Panc1 (cell line): ENCODE measurements around the gene PDE1A.

ENCODE experiments used
- POLR2AphosphoS5 ChIP-seq: IDR thresholded peaks from 2 replicates; pipeline ENCODE4 v1.6.1; 2012; ENCODE audit warnings: mild to moderate bottlenecking, low read depth, low read length, moderate library complexity
- SIN3A ChIP-seq: IDR thresholded peaks from 2 replicates; pipeline ENCODE4 v1.6.1; 2012; ENCODE audit warnings: low read depth, mild to moderate bottlenecking, low read length, moderate library complexity, borderline replicate concordance; ENCODE audit not compliant: insufficient read depth
- TCF7L2 ChIP-seq: IDR thresholded peaks from 2 replicates; pipeline ENCODE4 v1.6.1; 2011; ENCODE audit warnings: mild to moderate bottlenecking, low read depth, low read length, inconsistent platforms
- TF ChIP-seq, protein P1 (sequence below): fragments of 450-650 bp; IDR thresholded peaks from 2 replicates; pipeline ENCODE4 v1.5.1; 2017; ENCODE audit warnings: mild to moderate bottlenecking
- TF ChIP-seq, protein P2 (sequence below), 2 experiments: IDR thresholded peaks; 2 replicates each; pipeline ENCODE4 v1.6.1; 2011 to 2012; ENCODE audit warnings: low read depth in 2 of 2, control low read depth in 1 of 2, low read length in 1 of 2, mild to moderate bottlenecking in 1 of 2, moderate library complexity in 1 of 2; ENCODE audit not compliant: insufficient read depth in 1 of 2

GRCh38 chr2:182226807-182227206, 200.0 kb downstream of the PDE1A start:
- TF ChIP-seq, protein P1, sequence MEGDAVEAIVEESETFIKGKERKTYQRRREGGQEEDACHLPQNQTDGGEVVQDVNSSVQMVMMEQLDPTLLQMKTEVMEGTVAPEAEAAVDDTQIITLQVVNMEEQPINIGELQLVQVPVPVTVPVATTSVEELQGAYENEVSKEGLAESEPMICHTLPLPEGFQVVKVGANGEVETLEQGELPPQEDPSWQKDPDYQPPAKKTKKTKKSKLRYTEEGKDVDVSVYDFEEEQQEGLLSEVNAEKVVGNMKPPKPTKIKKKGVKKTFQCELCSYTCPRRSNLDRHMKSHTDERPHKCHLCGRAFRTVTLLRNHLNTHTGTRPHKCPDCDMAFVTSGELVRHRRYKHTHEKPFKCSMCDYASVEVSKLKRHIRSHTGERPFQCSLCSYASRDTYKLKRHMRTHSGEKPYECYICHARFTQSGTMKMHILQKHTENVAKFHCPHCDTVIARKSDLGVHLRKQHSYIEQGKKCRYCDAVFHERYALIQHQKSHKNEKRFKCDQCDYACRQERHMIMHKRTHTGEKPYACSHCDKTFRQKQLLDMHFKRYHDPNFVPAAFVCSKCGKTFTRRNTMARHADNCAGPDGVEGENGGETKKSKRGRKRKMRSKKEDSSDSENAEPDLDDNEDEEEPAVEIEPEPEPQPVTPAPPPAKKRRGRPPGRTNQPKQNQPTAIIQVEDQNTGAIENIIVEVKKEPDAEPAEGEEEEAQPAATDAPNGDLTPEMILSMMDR: no peak
- TF ChIP-seq, protein P2, sequence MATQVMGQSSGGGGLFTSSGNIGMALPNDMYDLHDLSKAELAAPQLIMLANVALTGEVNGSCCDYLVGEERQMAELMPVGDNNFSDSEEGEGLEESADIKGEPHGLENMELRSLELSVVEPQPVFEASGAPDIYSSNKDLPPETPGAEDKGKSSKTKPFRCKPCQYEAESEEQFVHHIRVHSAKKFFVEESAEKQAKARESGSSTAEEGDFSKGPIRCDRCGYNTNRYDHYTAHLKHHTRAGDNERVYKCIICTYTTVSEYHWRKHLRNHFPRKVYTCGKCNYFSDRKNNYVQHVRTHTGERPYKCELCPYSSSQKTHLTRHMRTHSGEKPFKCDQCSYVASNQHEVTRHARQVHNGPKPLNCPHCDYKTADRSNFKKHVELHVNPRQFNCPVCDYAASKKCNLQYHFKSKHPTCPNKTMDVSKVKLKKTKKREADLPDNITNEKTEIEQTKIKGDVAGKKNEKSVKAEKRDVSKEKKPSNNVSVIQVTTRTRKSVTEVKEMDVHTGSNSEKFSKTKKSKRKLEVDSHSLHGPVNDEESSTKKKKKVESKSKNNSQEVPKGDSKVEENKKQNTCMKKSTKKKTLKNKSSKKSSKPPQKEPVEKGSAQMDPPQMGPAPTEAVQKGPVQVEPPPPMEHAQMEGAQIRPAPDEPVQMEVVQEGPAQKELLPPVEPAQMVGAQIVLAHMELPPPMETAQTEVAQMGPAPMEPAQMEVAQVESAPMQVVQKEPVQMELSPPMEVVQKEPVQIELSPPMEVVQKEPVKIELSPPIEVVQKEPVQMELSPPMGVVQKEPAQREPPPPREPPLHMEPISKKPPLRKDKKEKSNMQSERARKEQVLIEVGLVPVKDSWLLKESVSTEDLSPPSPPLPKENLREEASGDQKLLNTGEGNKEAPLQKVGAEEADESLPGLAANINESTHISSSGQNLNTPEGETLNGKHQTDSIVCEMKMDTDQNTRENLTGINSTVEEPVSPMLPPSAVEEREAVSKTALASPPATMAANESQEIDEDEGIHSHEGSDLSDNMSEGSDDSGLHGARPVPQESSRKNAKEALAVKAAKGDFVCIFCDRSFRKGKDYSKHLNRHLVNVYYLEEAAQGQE (IDR thresholded peaks at IDR 0.05; ENCODE audit: insufficient read depth in 1 of 2, low read depth in 2 of 2, low read length in 1 of 2): no peak
- no peak for TF ChIP-seq SIN3A
- no peak for TF ChIP-seq POLR2AphosphoS5
- TF ChIP-seq TCF7L2: no peak
